Uterus (tissue), 4 donors: Measurements from ENCODE around the gene TDRD10. TPM values are rescaled to one million over a fixed set of nuclear protein-coding genes. Genes with fewer than 3 reads are reported as not detected.
A peak's percentile ranks its signal among the peaks of the same experiment; 100 is the strongest.
"Not testable (repeated sequence)": the region's sequence is repeated elsewhere in the genome, so short reads cannot be mapped to it uniquely, and the experiment has no call there.

Experiments
- DNase-seq, 2 donors: peaks; one replicate each; pipeline ENCODE4 v3.0.0-alpha.2; 2019 to 2020
- H3K27ac ChIP-seq, 2 donors: fragments of 200-600 bp; sonication (generic); 1 replicate in 1 of 2; 2 replicates in 1 of 2; pipeline ENCODE4 v1.5.1; 2016 to 2018
- H3K27me3 ChIP-seq, 2 donors: fragments of 200-600 bp; sonication (generic); one replicate each; pipeline ENCODE4 v1.5.1; 2018 to 2019; ENCODE audit warnings: control low read depth in 1 of 2
- H3K36me3 ChIP-seq, 2 donors: fragments of 200-600 bp; sonication (generic); one replicate each; pipeline ENCODE4 v1.5.1; 2019; ENCODE audit warnings: control low read depth in 1 of 2
- H3K4me1 ChIP-seq, 2 donors: fragments of 200-600 bp; sonication (generic); one replicate each; pipeline ENCODE4 v1.5.1; 2018 to 2019; ENCODE audit warnings: control low read depth in 1 of 2
- H3K4me3 ChIP-seq, 2 donors: fragments of 200-600 bp; sonication (generic); 1 replicate in 1 of 2; 2 replicates in 1 of 2; pipeline ENCODE4 v1.5.1; 2018 to 2019; ENCODE audit warnings: mild to moderate bottlenecking in 1 of 2
- H3K9me3 ChIP-seq, 2 donors: fragments of 200-600 bp; sonication (generic); one replicate each; pipeline ENCODE4 v1.5.1; 2019; ENCODE audit warnings: control low read depth in 1 of 2
- POLR2A ChIP-seq, 2 donors: fragments of 450-650 bp; IDR thresholded peaks; one replicate each; pipeline ENCODE4 v1.6.1; 2016; ENCODE audit warnings: antibody characterized with exemption in 2 of 2, mild to moderate bottlenecking in 1 of 2, moderate library complexity in 1 of 2
- intact Hi-C: fragments of 100-400 bp; cut with DNase I; formaldehyde crosslinking; loops from one replicate; pipeline ENCODE4 v1.15.1; 2023; ENCODE audit warnings: low total_unique reads
- total RNA-seq, 4 donors: library from RNA; depleted of rRNA in 3 of 4; stranded (reverse); fragments of >200 nt in 3 of 4; gene quantifications; one replicate each; pipeline versions ENCODE4 v1.1.0 to v1.2.4, GENCODE V29; 2014 to 2023
- TF ChIP-seq, protein P1 (sequence below), 4 experiments: fragments of 200-600 bp in 2 of 4; fragments of 450-650 bp in 2 of 4; sonication (generic) in 2 of 4; IDR thresholded peaks; one replicate each; pipeline ENCODE4 v1.5.1; 2016 to 2019; ENCODE audit warnings: antibody characterized with exemption in 4 of 4, mild to moderate bottlenecking in 2 of 4, moderate library complexity in 1 of 4
- donor health status: DM: yes; HTN: yes; CAD: no.

The TDRD10 gene
- total RNA-seq, 4 donors from 2014 or later: 1.3 to 19.7 (median 6.9) TPM

DNA sequence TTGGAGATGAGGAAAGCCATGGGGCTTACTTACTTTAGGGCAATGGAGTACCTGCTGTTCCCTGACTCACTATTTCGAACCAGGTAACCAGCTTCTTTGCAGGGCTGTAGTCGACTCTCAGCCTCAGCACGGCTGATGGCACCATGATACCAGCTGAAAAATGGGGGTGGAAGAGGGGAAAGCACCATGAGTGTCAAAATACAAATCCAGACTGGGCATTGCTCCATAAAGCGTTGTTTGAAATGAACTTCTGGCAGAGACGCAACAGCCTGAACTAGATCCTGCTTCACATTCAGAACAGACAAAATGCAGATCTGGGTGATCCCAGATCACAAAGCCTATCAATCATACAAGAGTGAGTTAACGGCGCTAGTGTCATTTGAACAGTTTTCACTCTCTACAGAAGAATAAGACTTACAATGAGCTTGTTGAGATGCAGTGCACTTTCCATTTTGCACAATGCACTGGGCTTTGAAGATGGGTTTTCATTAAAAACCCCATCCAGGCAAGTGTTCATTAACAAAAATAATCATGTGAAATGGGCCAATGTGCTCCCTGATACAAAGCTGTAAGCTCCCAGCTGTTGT lies 16.0 kb upstream of the TDRD10 start:
- DNase-seq: no peak
- intact Hi-C loops: no loop called here
- Histone ChIP-seq H3K27me3 (no peaks in the 10 kb centered on the region), H3K4me1 (no peaks in the 10 kb centered on the region), H3K4me3 (no peak overlapping the region), H3K27ac (peak overlapping the region in 1 of 2 donors; percentile 32), H3K36me3 (no peaks in the 10 kb centered on the region), H3K9me3 (no peaks in the 10 kb centered on the region)
- TF ChIP-seq POLR2A (IDR thresholded peaks at IDR 0.05): no peak
- TF ChIP-seq, protein P1, sequence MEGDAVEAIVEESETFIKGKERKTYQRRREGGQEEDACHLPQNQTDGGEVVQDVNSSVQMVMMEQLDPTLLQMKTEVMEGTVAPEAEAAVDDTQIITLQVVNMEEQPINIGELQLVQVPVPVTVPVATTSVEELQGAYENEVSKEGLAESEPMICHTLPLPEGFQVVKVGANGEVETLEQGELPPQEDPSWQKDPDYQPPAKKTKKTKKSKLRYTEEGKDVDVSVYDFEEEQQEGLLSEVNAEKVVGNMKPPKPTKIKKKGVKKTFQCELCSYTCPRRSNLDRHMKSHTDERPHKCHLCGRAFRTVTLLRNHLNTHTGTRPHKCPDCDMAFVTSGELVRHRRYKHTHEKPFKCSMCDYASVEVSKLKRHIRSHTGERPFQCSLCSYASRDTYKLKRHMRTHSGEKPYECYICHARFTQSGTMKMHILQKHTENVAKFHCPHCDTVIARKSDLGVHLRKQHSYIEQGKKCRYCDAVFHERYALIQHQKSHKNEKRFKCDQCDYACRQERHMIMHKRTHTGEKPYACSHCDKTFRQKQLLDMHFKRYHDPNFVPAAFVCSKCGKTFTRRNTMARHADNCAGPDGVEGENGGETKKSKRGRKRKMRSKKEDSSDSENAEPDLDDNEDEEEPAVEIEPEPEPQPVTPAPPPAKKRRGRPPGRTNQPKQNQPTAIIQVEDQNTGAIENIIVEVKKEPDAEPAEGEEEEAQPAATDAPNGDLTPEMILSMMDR (IDR thresholded peaks at IDR 0.05): no peak

DNA sequence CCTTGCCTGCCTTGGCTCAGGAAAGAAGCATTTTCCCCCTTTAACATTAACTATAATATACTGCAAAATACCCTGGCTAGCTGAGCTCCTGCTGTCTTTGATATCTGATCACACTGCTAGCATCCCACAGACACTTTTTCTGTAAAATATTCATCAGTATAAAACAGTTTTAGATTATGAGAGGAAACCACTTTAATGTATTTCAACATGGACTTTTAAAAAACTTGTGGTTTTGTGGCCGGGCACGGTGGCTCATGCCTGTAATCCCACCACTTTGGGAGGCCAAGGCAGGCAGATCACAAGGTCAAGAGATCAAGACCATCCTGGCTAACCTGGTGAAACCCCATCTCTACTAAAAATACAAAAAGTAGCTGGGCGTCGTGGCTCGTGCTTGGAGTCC lies 15.3 kb upstream of the TDRD10 start:
- intact Hi-C loops, H3K36me3 ChIP-seq, H3K4me1 ChIP-seq, DNase-seq, H3K9me3 ChIP-seq, H3K4me3 ChIP-seq, H3K27me3 ChIP-seq: not testable (repeated sequence)
- H3K27ac ChIP-seq: peak overlapping the region in 1 of 2 donors; percentile 4

DNA sequence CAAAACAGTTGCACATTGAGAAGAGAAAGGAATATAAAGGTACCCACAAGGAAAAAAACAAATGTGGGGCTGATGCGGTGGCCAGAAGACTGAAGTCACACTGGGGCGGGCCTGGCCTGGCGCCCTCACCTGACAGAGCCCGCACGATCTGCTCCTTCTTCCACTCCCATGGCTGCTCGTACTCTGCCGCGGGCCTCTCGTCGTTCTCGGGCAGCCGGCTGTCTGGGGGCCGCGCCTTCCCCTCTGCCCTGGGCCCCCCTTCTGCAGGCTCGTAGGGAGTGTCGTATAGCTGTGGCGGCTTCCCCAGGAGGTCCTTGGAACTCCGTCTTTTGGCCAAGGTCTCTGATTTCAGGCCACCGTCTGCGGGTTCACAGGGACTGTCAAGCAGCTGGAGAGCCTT lies 13.1 kb upstream of the TDRD10 start:
- no peaks in the 10 kb centered on the region for H3K4me1 ChIP-seq
- intact Hi-C loops: no loop called here

DNA sequence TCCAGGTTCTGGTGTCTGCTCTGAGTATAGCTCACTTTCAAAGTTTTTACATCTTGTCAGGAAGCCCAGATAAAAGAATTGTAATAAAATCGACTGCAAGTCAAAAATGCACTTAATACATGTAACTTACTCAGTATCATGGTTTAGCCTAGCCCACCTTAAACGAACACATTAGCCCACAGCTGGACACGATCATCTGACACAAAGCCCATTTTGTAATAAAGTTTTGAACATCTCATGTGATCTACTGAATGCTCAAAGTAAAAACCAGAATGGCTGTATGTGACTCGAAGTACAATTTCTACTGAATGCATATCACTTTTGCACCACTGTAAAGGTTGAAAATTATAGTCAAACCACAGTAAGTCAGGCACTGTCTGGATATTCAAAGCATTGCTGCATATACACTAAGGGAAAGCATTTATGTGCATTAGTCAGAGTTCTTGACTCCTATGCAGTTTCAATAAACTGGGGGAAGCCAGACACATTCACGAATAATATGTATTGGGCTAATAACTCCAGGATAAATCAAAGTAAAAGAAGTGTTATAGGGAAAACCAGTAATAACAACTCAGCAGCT lies 12.2 kb upstream of the TDRD10 start:
- no peaks in the 10 kb centered on the region for H3K4me1 ChIP-seq
- TF ChIP-seq, protein P1 (IDR thresholded peaks at IDR 0.05): no peak
- no peak for TF ChIP-seq POLR2A (IDR thresholded peaks at IDR 0.05)
- no peaks in the 10 kb centered on the region for H3K9me3 ChIP-seq
- H3K4me3 ChIP-seq: no peak overlapping the region
- no peaks in the 10 kb centered on the region for H3K27me3 ChIP-seq
- DNase-seq: no peak
- H3K36me3 ChIP-seq: no peaks in the 10 kb centered on the region
- no peak overlapping the region for H3K27ac ChIP-seq
- intact Hi-C loops: no loop called here

More for the DNA sequence above, 13.1 kb upstream of the TDRD10 start:
- Histone ChIP-seq H3K9me3 (no peaks in the 10 kb centered on the region), H3K27me3 (no peaks in the 10 kb centered on the region), H3K36me3 (no peaks in the 10 kb centered on the region), H3K4me3 (no peak overlapping the region), H3K27ac (no peak overlapping the region)
- no peak for DNase-seq
- TF ChIP-seq POLR2A (IDR thresholded peaks at IDR 0.05): no peak
- TF ChIP-seq, protein P1 (IDR thresholded peaks at IDR 0.05): no peak

DNA sequence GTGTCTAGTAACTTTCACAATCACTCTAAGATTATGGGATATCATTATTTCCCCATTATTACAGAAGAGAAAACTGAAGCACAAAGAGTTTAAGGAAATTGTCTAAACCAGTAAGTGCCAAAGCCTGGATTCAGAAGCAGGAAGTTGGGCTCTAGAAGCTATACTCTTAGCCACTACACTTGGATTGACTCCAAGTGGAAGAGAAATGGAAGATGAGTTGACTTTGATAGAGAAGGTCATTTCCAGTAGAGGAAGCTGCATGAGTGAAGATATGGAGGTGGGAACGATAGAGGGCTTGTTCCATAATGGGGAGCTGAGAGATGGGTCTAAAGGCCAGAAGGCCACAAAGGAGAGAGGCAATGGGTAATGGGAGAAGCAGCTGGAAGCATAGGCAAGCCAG lies 11.7 kb upstream of the TDRD10 start:
- no peak for DNase-seq
- Histone ChIP-seq H3K27me3 (no peaks in the 10 kb centered on the region), H3K4me1 (no peaks in the 10 kb centered on the region), H3K4me3 (no peak overlapping the region), H3K27ac (no peak overlapping the region), H3K9me3 (no peaks in the 10 kb centered on the region), H3K36me3 (no peaks in the 10 kb centered on the region)
- intact Hi-C loops: no loop called here
- TF ChIP-seq, protein P1 (IDR thresholded peaks at IDR 0.05): no peak
- no peak for TF ChIP-seq POLR2A (IDR thresholded peaks at IDR 0.05)
